Measurements from ENCODE around the gene EPB41L1.

EPB41L1 gene

GRCh38 chr20:36261389-36262105 lies 107.0 kb downstream of the EPB41L1 start:
- no peak for TF ChIP-seq CTCF (IDR thresholded peaks at IDR 0.05)
- H3K4me3 Mint-ChIP-seq = no peak overlapping the region
- DNase-seq = no peak
- H3K4me1 Mint-ChIP-seq = no peaks in the 10 kb centered on the region
- peaks cover 8% of the 10 kb centered on the region for H3K27me3 Mint-ChIP-seq (ENCODE audit: low read depth, poor library complexity)
- no peak overlapping the region for H3K27ac Mint-ChIP-seq
- no peaks in the 10 kb centered on the region for H3K36me3 Mint-ChIP-seq (ENCODE audit: low read depth)
- H3K9me3 Mint-ChIP-seq = no peaks in the 10 kb centered on the region

- no peaks in the 10 kb centered on the region for H3K4me1 Mint-ChIP-seq
- TF ChIP-seq CTCF (IDR thresholded peaks at IDR 0.05) = no peak
- DNase-seq = no peak
- H3K27me3 Mint-ChIP-seq (ENCODE audit: low read depth, poor library complexity) = peaks cover 8% of the 10 kb centered on the region
- no peak overlapping the region for H3K27ac Mint-ChIP-seq
- H3K9me3 Mint-ChIP-seq = no peaks in the 10 kb centered on the region
- no peaks in the 10 kb centered on the region for H3K36me3 Mint-ChIP-seq (ENCODE audit: low read depth)
- H3K4me3 Mint-ChIP-seq = no peak overlapping the region
These were observed 107.9 kb downstream of the EPB41L1 start for GRCh38 chr20:36262440-36262839.

- peaks cover 4% of the 10 kb centered on the region for H3K4me1 Mint-ChIP-seq
- H3K4me3 Mint-ChIP-seq = no peak overlapping the region
- H3K9me3 Mint-ChIP-seq = no peaks in the 10 kb centered on the region
- peaks cover 5% of the 10 kb centered on the region for H3K27me3 Mint-ChIP-seq (ENCODE audit: low read depth, poor library complexity)
- peak overlapping the region; percentile 64 for H3K27ac Mint-ChIP-seq
- TF ChIP-seq CTCF (IDR thresholded peaks at IDR 0.05) = no peak
- H3K36me3 Mint-ChIP-seq (ENCODE audit: low read depth) = no peaks in the 10 kb centered on the region
- DNase-seq = no peak
These were observed 110.1 kb downstream of the EPB41L1 start for GRCh38 chr20:36264426-36265246.

GRCh38 chr20:36266189-36266588 lies 111.6 kb downstream of the EPB41L1 start:
- no peak overlapping the region for H3K27ac Mint-ChIP-seq
- no peaks in the 10 kb centered on the region for H3K36me3 Mint-ChIP-seq (ENCODE audit: low read depth)
- H3K27me3 Mint-ChIP-seq (ENCODE audit: low read depth, poor library complexity) = peaks cover 8% of the 10 kb centered on the region
- H3K9me3 Mint-ChIP-seq = no peaks in the 10 kb centered on the region
- DNase-seq = no peak
- H3K4me3 Mint-ChIP-seq = no peak overlapping the region
- no peak for TF ChIP-seq CTCF (IDR thresholded peaks at IDR 0.05)
- H3K4me1 Mint-ChIP-seq = peaks cover 4% of the 10 kb centered on the region

DNA sequence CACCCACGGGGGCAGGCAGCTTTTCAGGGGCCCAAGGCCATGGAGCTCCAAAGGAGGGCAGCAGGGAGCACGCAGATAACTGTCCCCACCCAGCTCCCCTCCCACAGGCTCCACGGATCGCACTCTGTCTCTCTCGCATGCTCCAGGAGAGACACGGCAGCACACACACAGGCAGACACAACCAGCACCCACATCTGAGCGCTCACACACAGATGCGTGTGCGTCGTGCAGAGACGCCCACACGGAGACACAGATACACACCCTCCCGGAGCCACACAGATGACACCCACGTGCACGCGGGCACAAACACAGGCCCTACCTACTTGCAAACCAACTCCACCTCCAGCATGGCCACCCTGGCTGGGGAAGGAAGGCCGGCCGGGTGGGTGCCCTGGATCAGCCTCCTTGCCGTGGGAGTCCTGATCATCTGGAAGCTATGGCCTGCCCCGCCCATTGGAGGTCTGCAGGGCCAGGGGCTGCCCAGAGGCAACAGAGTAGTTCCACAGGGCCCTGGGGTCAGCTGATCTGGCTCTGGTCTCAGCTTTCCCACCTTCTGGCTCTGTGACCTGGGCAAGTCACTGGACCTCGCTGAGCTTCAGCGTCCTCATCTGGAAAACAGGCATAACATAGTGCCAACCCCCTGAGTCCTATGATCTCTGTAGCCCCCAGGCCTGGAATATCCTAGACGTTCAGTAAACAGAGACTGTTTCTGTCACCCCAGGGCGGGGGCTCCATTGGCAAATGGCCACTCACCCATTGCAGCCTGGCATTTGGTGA lies 113.3 kb downstream of the EPB41L1 start:
- Mint-ChIP-seq H3K9me3 (no peaks in the 10 kb centered on the region), H3K4me3 (no peak overlapping the region), H3K4me1 (peaks cover 4% of the 10 kb centered on the region), H3K36me3 (ENCODE audit: low read depth) (no peaks in the 10 kb centered on the region), H3K27ac (no peak overlapping the region), H3K27me3 (ENCODE audit: low read depth, poor library complexity) (peaks cover 14% of the 10 kb centered on the region)
- no peak for TF ChIP-seq CTCF (IDR thresholded peaks at IDR 0.05)
- DNase-seq = no peak

Data from nephron progenitor cell (in vitro differentiated cells).